ENCODE data around the gene TAMALIN.

The TAMALIN gene

GRCh38 chr12:52005218-52005902 is 1.4 kb upstream of the TAMALIN start:
- Histone ChIP-seq H3K27me3 (ENCODE audit: control insufficient read depth, low read length) (peaks cover 53% of the 10 kb centered on the region), H3K27ac (ENCODE audit: low read depth, low read length) (no peak overlapping the region), H3F3A (ENCODE audit: control insufficient read depth, insufficient read depth) (no peaks in the 10 kb centered on the region), H3K9me2 (replicated peaks; ENCODE audit: control insufficient read depth, low read length) (no peaks in the 10 kb centered on the region), H3K9me3 (ENCODE audit: control insufficient read depth, insufficient read depth, low read length) (no peaks in the 10 kb centered on the region), H3K4me1 (ENCODE audit: control insufficient read depth, low read length) (peaks cover 11% of the 10 kb centered on the region), H3K4me3 (ENCODE audit: low read length) (no peak overlapping the region), H3K79me2 (ENCODE audit: control insufficient read depth, low read length) (no peaks in the 10 kb centered on the region), H3K4me2 (ENCODE audit: low read length) (no peak overlapping the region), H3K36me3 (ENCODE audit: control insufficient read depth, low read length) (no peaks in the 10 kb centered on the region), H4K20me1 (ENCODE audit: control insufficient read depth, insufficient read depth, low read depth, low read length) (no peaks in the 10 kb centered on the region)
- no peak for TF ChIP-seq EZH2phosphoT487 (IDR thresholded peaks at IDR 0.05; ENCODE audit: borderline replicate concordance, low read length)

GRCh38 chr12:52005903-52006703 is 643 bp upstream of the TAMALIN start:
- TF ChIP-seq EZH2phosphoT487 (IDR thresholded peaks at IDR 0.05; ENCODE audit: borderline replicate concordance, low read length) (peak; percentile 88), CTCF (IDR thresholded peaks at IDR 0.05; ENCODE audit: low read depth, low read length, poor library complexity, severe bottlenecking) (no peak)
- no peaks in the 10 kb centered on the region for H3K9me3 ChIP-seq (ENCODE audit: control insufficient read depth, insufficient read depth, low read length)
- H3K4me2 ChIP-seq (ENCODE audit: low read length) = peak overlapping the region; percentile 39
- H3K4me3 ChIP-seq (ENCODE audit: low read length) = no peak overlapping the region
- peaks cover 11% of the 10 kb centered on the region for H3K4me1 ChIP-seq (ENCODE audit: control insufficient read depth, low read length)
- H4K20me1 ChIP-seq (ENCODE audit: control insufficient read depth, insufficient read depth, low read depth, low read length) = no peaks in the 10 kb centered on the region
- H3F3A ChIP-seq (ENCODE audit: control insufficient read depth, insufficient read depth) = no peaks in the 10 kb centered on the region
- no peaks in the 10 kb centered on the region for H3K36me3 ChIP-seq (ENCODE audit: control insufficient read depth, low read length)
- no peaks in the 10 kb centered on the region for H3K9me2 ChIP-seq (replicated peaks; ENCODE audit: control insufficient read depth, low read length)
- no peaks in the 10 kb centered on the region for H3K79me2 ChIP-seq (ENCODE audit: control insufficient read depth, low read length)
- H3K27ac ChIP-seq (ENCODE audit: low read depth, low read length) = no peak overlapping the region
- peaks cover 54% of the 10 kb centered on the region for H3K27me3 ChIP-seq (ENCODE audit: control insufficient read depth, low read length)

GRCh38 chr12:52007158-52007921 is 594 bp downstream of the TAMALIN start:
- H3K36me3 ChIP-seq (ENCODE audit: control insufficient read depth, low read length) = no peaks in the 10 kb centered on the region
- no peak overlapping the region for H3K4me3 ChIP-seq (ENCODE audit: low read length)
- no peaks in the 10 kb centered on the region for H3K9me3 ChIP-seq (ENCODE audit: control insufficient read depth, insufficient read depth, low read length)
- H3K4me2 ChIP-seq (ENCODE audit: low read length) = no peak overlapping the region
- H3F3A ChIP-seq (ENCODE audit: control insufficient read depth, insufficient read depth) = no peaks in the 10 kb centered on the region
- H3K79me2 ChIP-seq (ENCODE audit: control insufficient read depth, low read length) = no peaks in the 10 kb centered on the region
- no peaks in the 10 kb centered on the region for H3K9me2 ChIP-seq (replicated peaks; ENCODE audit: control insufficient read depth, low read length)
- peaks cover 11% of the 10 kb centered on the region for H3K4me1 ChIP-seq (ENCODE audit: control insufficient read depth, low read length)
- no peaks in the 10 kb centered on the region for H4K20me1 ChIP-seq (ENCODE audit: control insufficient read depth, insufficient read depth, low read depth, low read length)
- no peak overlapping the region for H3K27ac ChIP-seq (ENCODE audit: low read depth, low read length)
- peaks cover 56% of the 10 kb centered on the region for H3K27me3 ChIP-seq (ENCODE audit: control insufficient read depth, low read length)
- TF ChIP-seq CTCF (IDR thresholded peaks at IDR 0.05; ENCODE audit: low read depth, low read length, poor library complexity, severe bottlenecking) (no peak), EZH2phosphoT487 (IDR thresholded peaks at IDR 0.05; ENCODE audit: borderline replicate concordance, low read length) (peak; percentile 68)

All from DOHH2 (cell line).